Upper lobe of left lung (tissue), 4 donors: ENCODE results near the gene OVAAL.

Experiments used
- POLR2AphosphoS5 ChIP-seq, 2 donors: sonication (generic); formaldehyde crosslinking; IDR thresholded peaks; one replicate each; pipeline ENCODE4 v1.5.1; 2017; ENCODE audit warnings: antibody characterized with exemption in 2 of 2
- TF ChIP-seq, protein P1 (sequence below), 6 experiments: fragments of 450-650 bp in 4 of 6; fragments of 200-600 bp in 2 of 6; sonication (generic) in 2 of 6; IDR thresholded peaks; one replicate each; pipeline ENCODE4 v1.5.1; 2016 to 2019; ENCODE audit warnings: antibody characterized with exemption in 6 of 6

DNA sequence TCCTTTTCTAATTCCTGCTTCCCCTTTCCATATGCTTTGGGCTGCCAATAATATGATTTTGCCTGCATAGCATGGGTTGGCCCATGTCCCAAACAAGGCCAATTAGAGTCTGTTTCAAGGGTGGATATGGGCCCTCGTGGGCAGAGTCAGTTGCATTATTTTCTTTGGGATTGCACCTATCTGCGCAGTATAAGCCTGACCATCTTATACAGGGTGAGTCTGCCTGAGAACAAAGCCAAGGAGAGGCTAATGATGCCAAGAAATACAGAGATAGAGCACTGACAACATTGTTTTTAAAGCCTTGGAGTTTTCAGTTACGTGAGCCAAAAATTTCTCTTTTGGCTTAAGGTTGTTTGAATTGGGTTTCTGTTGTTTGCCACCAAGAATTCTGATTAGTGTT, 18.6 kb downstream of the OVAAL start:
- TF ChIP-seq, protein P1, sequence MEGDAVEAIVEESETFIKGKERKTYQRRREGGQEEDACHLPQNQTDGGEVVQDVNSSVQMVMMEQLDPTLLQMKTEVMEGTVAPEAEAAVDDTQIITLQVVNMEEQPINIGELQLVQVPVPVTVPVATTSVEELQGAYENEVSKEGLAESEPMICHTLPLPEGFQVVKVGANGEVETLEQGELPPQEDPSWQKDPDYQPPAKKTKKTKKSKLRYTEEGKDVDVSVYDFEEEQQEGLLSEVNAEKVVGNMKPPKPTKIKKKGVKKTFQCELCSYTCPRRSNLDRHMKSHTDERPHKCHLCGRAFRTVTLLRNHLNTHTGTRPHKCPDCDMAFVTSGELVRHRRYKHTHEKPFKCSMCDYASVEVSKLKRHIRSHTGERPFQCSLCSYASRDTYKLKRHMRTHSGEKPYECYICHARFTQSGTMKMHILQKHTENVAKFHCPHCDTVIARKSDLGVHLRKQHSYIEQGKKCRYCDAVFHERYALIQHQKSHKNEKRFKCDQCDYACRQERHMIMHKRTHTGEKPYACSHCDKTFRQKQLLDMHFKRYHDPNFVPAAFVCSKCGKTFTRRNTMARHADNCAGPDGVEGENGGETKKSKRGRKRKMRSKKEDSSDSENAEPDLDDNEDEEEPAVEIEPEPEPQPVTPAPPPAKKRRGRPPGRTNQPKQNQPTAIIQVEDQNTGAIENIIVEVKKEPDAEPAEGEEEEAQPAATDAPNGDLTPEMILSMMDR (IDR thresholded peaks at IDR 0.05) = no peak
- no peak for TF ChIP-seq POLR2AphosphoS5 (IDR thresholded peaks at IDR 0.05)
